ENCODE results near the gene MLH1.

Gene MLH1

GRCh38 chr3:37024092-37024491, 30.8 kb downstream of the MLH1 start:
- H3K4me3 ChIP-seq (ENCODE audit: control insufficient read depth, low read depth, low read length) = no peak overlapping the region
- TF ChIP-seq, protein P1, sequence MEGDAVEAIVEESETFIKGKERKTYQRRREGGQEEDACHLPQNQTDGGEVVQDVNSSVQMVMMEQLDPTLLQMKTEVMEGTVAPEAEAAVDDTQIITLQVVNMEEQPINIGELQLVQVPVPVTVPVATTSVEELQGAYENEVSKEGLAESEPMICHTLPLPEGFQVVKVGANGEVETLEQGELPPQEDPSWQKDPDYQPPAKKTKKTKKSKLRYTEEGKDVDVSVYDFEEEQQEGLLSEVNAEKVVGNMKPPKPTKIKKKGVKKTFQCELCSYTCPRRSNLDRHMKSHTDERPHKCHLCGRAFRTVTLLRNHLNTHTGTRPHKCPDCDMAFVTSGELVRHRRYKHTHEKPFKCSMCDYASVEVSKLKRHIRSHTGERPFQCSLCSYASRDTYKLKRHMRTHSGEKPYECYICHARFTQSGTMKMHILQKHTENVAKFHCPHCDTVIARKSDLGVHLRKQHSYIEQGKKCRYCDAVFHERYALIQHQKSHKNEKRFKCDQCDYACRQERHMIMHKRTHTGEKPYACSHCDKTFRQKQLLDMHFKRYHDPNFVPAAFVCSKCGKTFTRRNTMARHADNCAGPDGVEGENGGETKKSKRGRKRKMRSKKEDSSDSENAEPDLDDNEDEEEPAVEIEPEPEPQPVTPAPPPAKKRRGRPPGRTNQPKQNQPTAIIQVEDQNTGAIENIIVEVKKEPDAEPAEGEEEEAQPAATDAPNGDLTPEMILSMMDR (conservative IDR thresholded peaks at IDR 0.05; ENCODE audit: control insufficient read depth, insufficient read depth, low read depth, low read length) = peak; percentile 44
- peak; percentile 40 for DNase-seq (ENCODE audit: low read depth)

DNA sequence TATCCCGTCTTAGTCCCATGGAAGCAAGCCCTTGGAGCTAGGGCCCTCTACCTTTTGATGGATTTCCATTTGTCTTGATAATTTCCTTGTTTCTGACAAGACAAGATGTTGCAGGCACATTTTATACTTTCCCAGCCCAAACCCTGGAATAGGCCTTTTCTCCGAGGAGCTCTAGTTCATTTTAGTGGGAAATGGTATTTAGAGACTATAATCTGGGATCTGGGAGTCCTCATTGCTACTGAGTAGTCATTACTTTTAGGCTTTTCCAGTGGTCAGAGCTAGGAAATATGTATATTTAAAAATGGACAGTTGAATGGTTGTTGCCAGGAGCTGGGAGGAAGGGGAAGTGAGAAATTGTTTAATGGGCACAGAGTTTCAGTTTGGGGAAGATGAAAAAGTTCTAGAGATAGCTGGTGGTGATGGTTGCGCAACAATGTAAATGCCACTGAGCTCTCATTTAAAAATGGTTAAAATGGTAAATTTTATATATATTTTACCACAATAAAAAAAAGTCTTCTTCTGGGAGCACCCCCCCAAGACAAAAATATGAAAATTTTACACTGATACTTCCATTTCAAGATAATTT, 31.6 kb downstream of the MLH1 start:
- no peak for DNase-seq (ENCODE audit: low read depth)
- TF ChIP-seq, protein P1 (conservative IDR thresholded peaks at IDR 0.05; ENCODE audit: control insufficient read depth, insufficient read depth, low read depth, low read length) = no peak
- H3K4me3 ChIP-seq (ENCODE audit: control insufficient read depth, low read depth, low read length) = no peak overlapping the region

- no peak overlapping the region for H3K4me3 ChIP-seq (ENCODE audit: control insufficient read depth, low read depth, low read length)
- DNase-seq (ENCODE audit: low read depth) = no peak
- TF ChIP-seq, protein P1 (conservative IDR thresholded peaks at IDR 0.05; ENCODE audit: control insufficient read depth, insufficient read depth, low read depth, low read length) = no peak
Observed at GRCh38 chr3:37025561-37026335, 32.4 kb downstream of the MLH1 start.

DNA sequence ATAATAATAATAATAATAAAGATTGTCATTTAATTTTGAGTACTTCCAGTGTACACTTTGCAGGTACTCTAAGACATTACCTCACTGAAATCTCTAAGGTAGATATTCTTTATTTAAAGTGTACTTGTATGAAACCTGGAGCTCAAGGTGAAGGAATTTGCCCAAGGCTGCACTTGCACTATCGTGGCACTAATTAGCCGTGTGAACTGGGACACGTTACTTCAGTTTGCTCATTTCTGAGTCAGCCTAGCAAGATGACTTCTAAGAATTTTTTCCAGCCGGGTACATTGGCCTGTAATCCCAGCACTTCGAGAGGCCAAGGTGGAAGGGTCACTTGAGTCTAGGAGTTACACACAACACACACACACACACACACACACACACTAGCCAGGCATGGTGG, 33.5 kb downstream of the MLH1 start:
- TF ChIP-seq, protein P1 (conservative IDR thresholded peaks at IDR 0.05; ENCODE audit: control insufficient read depth, insufficient read depth, low read depth, low read length) = no peak
- H3K4me3 ChIP-seq (ENCODE audit: control insufficient read depth, low read depth, low read length) = no peak overlapping the region
- no peak for DNase-seq (ENCODE audit: low read depth)

- DNase-seq (ENCODE audit: low read depth) = no peak
- TF ChIP-seq, protein P1 (conservative IDR thresholded peaks at IDR 0.05; ENCODE audit: control insufficient read depth, insufficient read depth, low read depth, low read length) = no peak
- no peak overlapping the region for H3K4me3 ChIP-seq (ENCODE audit: control insufficient read depth, low read depth, low read length)
Observed at GRCh38 chr3:37028329-37028728, 35.0 kb downstream of the MLH1 start.

GRCh38 chr3:37029111-37029510, 35.8 kb downstream of the MLH1 start:
- TF ChIP-seq, protein P1 (conservative IDR thresholded peaks at IDR 0.05; ENCODE audit: control insufficient read depth, insufficient read depth, low read depth, low read length) = no peak
- no peak overlapping the region for H3K4me3 ChIP-seq (ENCODE audit: control insufficient read depth, low read depth, low read length)
- no peak for DNase-seq (ENCODE audit: low read depth)
